ENCODE data around the gene SUPT3H.
"Not testable (repeated sequence)": the region's sequence is repeated elsewhere in the genome, so short reads cannot be mapped to it uniquely, and the experiment has no call there.

Gene SUPT3H

GRCh38 chr6:44869321-44869897 is 508.3 kb downstream of the SUPT3H start:
- Histone ChIP-seq H3K4me1 (ENCODE audit: control insufficient read depth, insufficient read depth, low read length) (peaks cover 7% of the 10 kb centered on the region), H3K27ac (ENCODE audit: insufficient read depth, low read depth, low read length, poor library complexity, severe bottlenecking) (no peak overlapping the region), H3K9me3 (ENCODE audit: control insufficient read depth, low read length) (no peaks in the 10 kb centered on the region), H3K4me3 (ENCODE audit: insufficient read depth, low read depth, low read length) (no peak overlapping the region), H3K36me3 (ENCODE audit: control insufficient read depth, insufficient read depth, low read length) (no peaks in the 10 kb centered on the region), H3K27me3 (ENCODE audit: control insufficient read depth, insufficient read depth, low read length, poor library complexity, severe bottlenecking) (no peaks in the 10 kb centered on the region)
- WGBS, 2 experiments = 87 to 90% methylated on average over 5 of the region's 5 CpGs

GRCh38 chr6:44868910-44869309 is 508.8 kb downstream of the SUPT3H start:
- no peak overlapping the region for H3K4me3 ChIP-seq (ENCODE audit: insufficient read depth, low read depth, low read length)
- H3K27ac ChIP-seq (ENCODE audit: insufficient read depth, low read depth, low read length, poor library complexity, severe bottlenecking) = no peak overlapping the region
- H3K36me3 ChIP-seq (ENCODE audit: control insufficient read depth, insufficient read depth, low read length) = no peaks in the 10 kb centered on the region
- no peaks in the 10 kb centered on the region for H3K27me3 ChIP-seq (ENCODE audit: control insufficient read depth, insufficient read depth, low read length, poor library complexity, severe bottlenecking)
- peaks cover 7% of the 10 kb centered on the region for H3K4me1 ChIP-seq (ENCODE audit: control insufficient read depth, insufficient read depth, low read length)
- H3K9me3 ChIP-seq (ENCODE audit: control insufficient read depth, low read length) = no peaks in the 10 kb centered on the region

- 93 to 97% methylated on average over 2 of the region's 2 CpGs for WGBS, 2 experiments
- Histone ChIP-seq H3K9me3 (ENCODE audit: control insufficient read depth, low read length) (no peaks in the 10 kb centered on the region), H3K36me3 (ENCODE audit: control insufficient read depth, insufficient read depth, low read length) (no peaks in the 10 kb centered on the region), H3K4me3 (ENCODE audit: insufficient read depth, low read depth, low read length) (no peak overlapping the region), H3K4me1 (ENCODE audit: control insufficient read depth, insufficient read depth, low read length) (peaks cover 7% of the 10 kb centered on the region), H3K27ac (ENCODE audit: insufficient read depth, low read depth, low read length, poor library complexity, severe bottlenecking) (no peak overlapping the region), H3K27me3 (ENCODE audit: control insufficient read depth, insufficient read depth, low read length, poor library complexity, severe bottlenecking) (no peaks in the 10 kb centered on the region)
These were observed 509.4 kb downstream of the SUPT3H start for GRCh38 chr6:44868335-44868668.

GRCh38 chr6:44867571-44868334 is 510.0 kb downstream of the SUPT3H start:
- WGBS, 2 experiments = 94 to 95% methylated on average over 7 of the region's 7 CpGs
- no peak overlapping the region for H3K27ac ChIP-seq (ENCODE audit: insufficient read depth, low read depth, low read length, poor library complexity, severe bottlenecking)
- peaks cover 7% of the 10 kb centered on the region for H3K4me1 ChIP-seq (ENCODE audit: control insufficient read depth, insufficient read depth, low read length)
- no peak overlapping the region for H3K4me3 ChIP-seq (ENCODE audit: insufficient read depth, low read depth, low read length)
- no peaks in the 10 kb centered on the region for H3K27me3 ChIP-seq (ENCODE audit: control insufficient read depth, insufficient read depth, low read length, poor library complexity, severe bottlenecking)
- no peaks in the 10 kb centered on the region for H3K36me3 ChIP-seq (ENCODE audit: control insufficient read depth, insufficient read depth, low read length)
- H3K9me3 ChIP-seq (ENCODE audit: control insufficient read depth, low read length) = no peaks in the 10 kb centered on the region

- H3K27me3 ChIP-seq (ENCODE audit: control insufficient read depth, insufficient read depth, low read length, poor library complexity, severe bottlenecking); H3K4me3 ChIP-seq (ENCODE audit: insufficient read depth, low read depth, low read length); H3K9me3 ChIP-seq (ENCODE audit: control insufficient read depth, low read length); H3K27ac ChIP-seq (ENCODE audit: insufficient read depth, low read depth, low read length, poor library complexity, severe bottlenecking); H3K4me1 ChIP-seq (ENCODE audit: control insufficient read depth, insufficient read depth, low read length); H3K36me3 ChIP-seq (ENCODE audit: control insufficient read depth, insufficient read depth, low read length): not testable (repeated sequence)
- 91% methylated on average over 2 of the region's 2 CpGs for WGBS, 2 experiments
These were observed 512.5 kb downstream of the SUPT3H start for GRCh38 chr6:44865184-44865583.

GRCh38 chr6:44859901-44860410 is 517.8 kb downstream of the SUPT3H start:
- WGBS, 2 experiments = 88 to 90% methylated on average over 2 of the region's 2 CpGs
- Histone ChIP-seq H3K4me1 (ENCODE audit: control insufficient read depth, insufficient read depth, low read length) (no peaks in the 10 kb centered on the region), H3K27ac (ENCODE audit: insufficient read depth, low read depth, low read length, poor library complexity, severe bottlenecking) (no peak overlapping the region), H3K36me3 (ENCODE audit: control insufficient read depth, insufficient read depth, low read length) (no peaks in the 10 kb centered on the region), H3K4me3 (ENCODE audit: insufficient read depth, low read depth, low read length) (no peak overlapping the region), H3K27me3 (ENCODE audit: control insufficient read depth, insufficient read depth, low read length, poor library complexity, severe bottlenecking) (no peaks in the 10 kb centered on the region), H3K9me3 (ENCODE audit: control insufficient read depth, low read length) (no peaks in the 10 kb centered on the region)

GRCh38 chr6:44858998-44859397 is 518.7 kb downstream of the SUPT3H start:
- no peaks in the 10 kb centered on the region for H3K4me1 ChIP-seq (ENCODE audit: control insufficient read depth, insufficient read depth, low read length)
- H3K4me3 ChIP-seq (ENCODE audit: insufficient read depth, low read depth, low read length) = no peak overlapping the region
- H3K27me3 ChIP-seq (ENCODE audit: control insufficient read depth, insufficient read depth, low read length, poor library complexity, severe bottlenecking) = no peaks in the 10 kb centered on the region
- H3K36me3 ChIP-seq (ENCODE audit: control insufficient read depth, insufficient read depth, low read length) = no peaks in the 10 kb centered on the region
- no peaks in the 10 kb centered on the region for H3K9me3 ChIP-seq (ENCODE audit: control insufficient read depth, low read length)
- no peak overlapping the region for H3K27ac ChIP-seq (ENCODE audit: insufficient read depth, low read depth, low read length, poor library complexity, severe bottlenecking)

GRCh38 chr6:44856479-44856878 is 521.3 kb downstream of the SUPT3H start:
- Histone ChIP-seq H3K36me3 (ENCODE audit: control insufficient read depth, insufficient read depth, low read length) (no peaks in the 10 kb centered on the region), H3K27me3 (ENCODE audit: control insufficient read depth, insufficient read depth, low read length, poor library complexity, severe bottlenecking) (no peaks in the 10 kb centered on the region), H3K9me3 (ENCODE audit: control insufficient read depth, low read length) (no peaks in the 10 kb centered on the region), H3K4me3 (ENCODE audit: insufficient read depth, low read depth, low read length) (no peak overlapping the region), H3K27ac (ENCODE audit: insufficient read depth, low read depth, low read length, poor library complexity, severe bottlenecking) (no peak overlapping the region), H3K4me1 (ENCODE audit: control insufficient read depth, insufficient read depth, low read length) (no peaks in the 10 kb centered on the region)
- 91 to 92% methylated on average over 1 to 3 of the region's 3 CpGs for WGBS, 2 experiments

GRCh38 chr6:44855562-44856411 is 521.9 kb downstream of the SUPT3H start:
- Histone ChIP-seq H3K4me3 (ENCODE audit: insufficient read depth, low read depth, low read length) (no peak overlapping the region), H3K9me3 (ENCODE audit: control insufficient read depth, low read length) (no peaks in the 10 kb centered on the region), H3K27me3 (ENCODE audit: control insufficient read depth, insufficient read depth, low read length, poor library complexity, severe bottlenecking) (no peaks in the 10 kb centered on the region), H3K36me3 (ENCODE audit: control insufficient read depth, insufficient read depth, low read length) (no peaks in the 10 kb centered on the region), H3K27ac (ENCODE audit: insufficient read depth, low read depth, low read length, poor library complexity, severe bottlenecking) (no peak overlapping the region), H3K4me1 (ENCODE audit: control insufficient read depth, insufficient read depth, low read length) (no peaks in the 10 kb centered on the region)
- 84 to 92% methylated on average over 7 of the region's 7 CpGs for WGBS, 2 experiments

GRCh38 chr6:44854712-44855443 is 522.9 kb downstream of the SUPT3H start:
- WGBS, 2 experiments = 84 to 92% methylated on average over 2 of the region's 2 CpGs
- Histone ChIP-seq H3K27ac (ENCODE audit: insufficient read depth, low read depth, low read length, poor library complexity, severe bottlenecking) (no peak overlapping the region), H3K27me3 (ENCODE audit: control insufficient read depth, insufficient read depth, low read length, poor library complexity, severe bottlenecking) (no peaks in the 10 kb centered on the region), H3K9me3 (ENCODE audit: control insufficient read depth, low read length) (no peaks in the 10 kb centered on the region), H3K4me3 (ENCODE audit: insufficient read depth, low read depth, low read length) (no peak overlapping the region), H3K4me1 (ENCODE audit: control insufficient read depth, insufficient read depth, low read length) (no peaks in the 10 kb centered on the region), H3K36me3 (ENCODE audit: control insufficient read depth, insufficient read depth, low read length) (no peaks in the 10 kb centered on the region)
